SK-N-SH treated with all-trans-retinoic acid at 6 μM for 48 hours (cell line): ENCODE results near the gene PRH1.

Source experiments
- TCF4 ChIP-seq: fragments of 250-450 bp; sonication (Bioruptor Pico); IDR thresholded peaks from 2 replicates; pipeline ENCODE4 v1.8.0; 2021; ENCODE audit warnings: mild to moderate bottlenecking, moderate library complexity, borderline replicate concordance
- ZFP30 ChIP-seq: fragments of 450-650 bp; formaldehyde crosslinking; IDR thresholded peaks from 2 replicates; pipeline ENCODE4 v1.5.0; 2022; ENCODE audit warnings: mild to moderate bottlenecking, moderate library complexity

- TF ChIP-seq ZFP30 (CRISPR knock-in tag) (no peak), TCF4 (no peak)
Measured at GRCh38 chr12:10909462-10909861, 25.4 kb upstream of the PRH1 start, which contains the start of gene TAS2R13.
